Activated CD4-positive, alpha-beta memory T cell treated with anti-CD3 and anti-CD28 coated beads for 36 hours (primary cell): ENCODE measurements around the gene SERPINA4. TPM values are rescaled to one million over a fixed set of nuclear protein-coding genes. Genes with fewer than 3 reads are reported as not detected.

Source experiments
- CTCF ChIA-PET: fragments of 350-600 bp; sonication (Branson Sonifier 250); formaldehyde crosslinking; loops from one replicate; lab custom pipeline; 2021; ENCODE audit warnings: antibody characterized with exemption, inconsistent platforms; lab: Charles Lee
- POLR2A ChIA-PET: fragments of 350-600 bp; sonication (Branson Sonifier 250); formaldehyde crosslinking; loops from one replicate; lab custom pipeline; 2021; ENCODE audit warnings: antibody characterized with exemption; lab: Charles Lee
- DNase-seq: peaks from one replicate; pipeline ENCODE4 v3.0.0-alpha.2; 2020
- H3K27ac Mint-ChIP-seq: one replicate; pipeline ENCODE4 v1.8.0; 2021; ENCODE audit warnings: mixed read lengths
- H3K27me3 Mint-ChIP-seq: one replicate; pipeline ENCODE4 v1.8.0; 2021; ENCODE audit warnings: mixed read lengths
- H3K36me3 Mint-ChIP-seq: one replicate; pipeline ENCODE4 v1.8.0; 2021; ENCODE audit warnings: mixed read lengths
- H3K4me1 Mint-ChIP-seq: one replicate; pipeline ENCODE4 v1.8.0; 2021; ENCODE audit warnings: low read depth, mixed read lengths
- H3K4me3 Mint-ChIP-seq: one replicate; pipeline ENCODE4 v1.8.0; 2021; ENCODE audit warnings: mild to moderate bottlenecking, mixed read lengths
- H3K9me3 Mint-ChIP-seq: one replicate; pipeline ENCODE4 v1.8.0; 2021; ENCODE audit warnings: mixed read lengths
- intact Hi-C: fragments of 100-400 bp; cut with micrococcal nuclease; formaldehyde crosslinking; loops from one replicate; pipeline ENCODE4 v1.15.1; 2023
- total RNA-seq, 2 experiments: library from RNA; stranded (reverse); gene quantifications; one replicate each; pipeline ENCODE4 v1.2.3, GENCODE V29; 2021

Gene SERPINA4
- total RNA-seq, 2 experiments from 2014 or later = not detected

GRCh38 chr14:94545131-94545841 lies 16.0 kb upstream of the SERPINA4 start:
- CTCF ChIA-PET = no interaction called here
- intact Hi-C loops = loop anchor here (5.0 kb wide), 1 partner anchor 113 kb away; no protein-coding TSS in a partner anchor
- POLR2A ChIA-PET = no interaction called here

DNA sequence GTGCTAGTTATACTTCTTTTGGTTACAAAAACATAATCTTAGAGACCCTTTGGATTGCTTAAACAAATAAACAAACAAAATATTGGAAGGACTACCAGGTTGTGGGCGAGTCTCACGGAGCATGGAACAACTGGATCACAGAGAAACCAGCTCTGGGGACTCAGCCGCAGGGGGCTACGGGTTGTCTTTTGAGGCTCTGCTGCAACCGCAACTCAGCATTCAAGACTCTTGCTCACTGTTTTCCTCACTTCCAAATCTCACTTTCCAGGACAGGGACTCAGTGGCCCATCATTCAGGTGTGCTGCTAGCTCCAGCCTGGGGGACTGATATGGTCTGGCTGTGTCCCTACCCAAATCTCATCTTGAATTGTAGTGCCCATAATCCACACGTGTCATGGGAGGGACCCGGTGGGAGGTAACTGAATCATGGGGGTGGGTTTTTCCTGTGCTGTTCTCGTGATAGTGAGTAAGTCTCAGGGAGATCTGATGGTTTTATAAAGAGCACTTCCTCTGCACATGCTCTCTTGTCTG lies 14.0 kb upstream of the SERPINA4 start:
- intact Hi-C loops = loop anchor here (5.0 kb wide), 1 partner anchor 115 kb away; no protein-coding TSS in a partner anchor
- Mint-ChIP-seq H3K27me3 (peaks cover 15% of the 10 kb centered on the region), H3K36me3 (no peaks in the 10 kb centered on the region), H3K27ac (no peak overlapping the region), H3K9me3 (peaks cover 2% of the 10 kb centered on the region), H3K4me3 (no peak overlapping the region), H3K4me1 (no peaks in the 10 kb centered on the region)
- no peak for DNase-seq
- CTCF ChIA-PET = no interaction called here
- POLR2A ChIA-PET = no interaction called here

More at GRCh38 chr14:94545131-94545841, 16.0 kb upstream of the SERPINA4 start:
- no peak overlapping the region for H3K27ac Mint-ChIP-seq
- no peak overlapping the region for H3K4me3 Mint-ChIP-seq
- DNase-seq = peak; percentile 12
- H3K4me1 Mint-ChIP-seq = no peaks in the 10 kb centered on the region
- H3K27me3 Mint-ChIP-seq = peaks cover 13% of the 10 kb centered on the region
- H3K9me3 Mint-ChIP-seq = peaks cover 2% of the 10 kb centered on the region
- no peaks in the 10 kb centered on the region for H3K36me3 Mint-ChIP-seq

DNA sequence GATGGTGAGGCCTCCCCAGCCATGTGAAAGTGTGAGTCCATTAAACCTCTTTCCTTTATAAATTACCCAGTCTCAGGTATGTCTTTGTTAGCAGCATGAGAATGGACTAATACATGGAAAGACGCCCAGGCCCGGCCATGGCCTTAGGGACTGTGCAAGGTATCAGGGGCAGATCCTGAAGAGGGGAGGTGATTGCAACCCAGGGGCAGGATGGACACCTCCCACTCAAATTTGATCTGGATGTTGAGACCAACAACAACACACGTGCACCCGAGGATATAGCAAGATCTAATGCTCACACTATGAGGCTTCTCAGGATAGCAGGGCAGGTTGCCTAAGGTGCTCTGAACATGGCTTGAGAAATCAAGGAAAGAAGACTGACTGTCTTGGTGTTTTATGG lies 13.5 kb upstream of the SERPINA4 start:
- no peak overlapping the region for H3K27ac Mint-ChIP-seq
- H3K4me3 Mint-ChIP-seq = no peak overlapping the region
- DNase-seq = no peak
- H3K9me3 Mint-ChIP-seq = peaks cover 2% of the 10 kb centered on the region
- H3K36me3 Mint-ChIP-seq = no peaks in the 10 kb centered on the region
- intact Hi-C loops = loop anchor here (5.0 kb wide), 1 partner anchor 115 kb away; no protein-coding TSS in a partner anchor
- ChIA-PET CTCF (no interaction called here), POLR2A (no interaction called here)
- peaks cover 16% of the 10 kb centered on the region for H3K27me3 Mint-ChIP-seq
- H3K4me1 Mint-ChIP-seq = no peaks in the 10 kb centered on the region

DNA sequence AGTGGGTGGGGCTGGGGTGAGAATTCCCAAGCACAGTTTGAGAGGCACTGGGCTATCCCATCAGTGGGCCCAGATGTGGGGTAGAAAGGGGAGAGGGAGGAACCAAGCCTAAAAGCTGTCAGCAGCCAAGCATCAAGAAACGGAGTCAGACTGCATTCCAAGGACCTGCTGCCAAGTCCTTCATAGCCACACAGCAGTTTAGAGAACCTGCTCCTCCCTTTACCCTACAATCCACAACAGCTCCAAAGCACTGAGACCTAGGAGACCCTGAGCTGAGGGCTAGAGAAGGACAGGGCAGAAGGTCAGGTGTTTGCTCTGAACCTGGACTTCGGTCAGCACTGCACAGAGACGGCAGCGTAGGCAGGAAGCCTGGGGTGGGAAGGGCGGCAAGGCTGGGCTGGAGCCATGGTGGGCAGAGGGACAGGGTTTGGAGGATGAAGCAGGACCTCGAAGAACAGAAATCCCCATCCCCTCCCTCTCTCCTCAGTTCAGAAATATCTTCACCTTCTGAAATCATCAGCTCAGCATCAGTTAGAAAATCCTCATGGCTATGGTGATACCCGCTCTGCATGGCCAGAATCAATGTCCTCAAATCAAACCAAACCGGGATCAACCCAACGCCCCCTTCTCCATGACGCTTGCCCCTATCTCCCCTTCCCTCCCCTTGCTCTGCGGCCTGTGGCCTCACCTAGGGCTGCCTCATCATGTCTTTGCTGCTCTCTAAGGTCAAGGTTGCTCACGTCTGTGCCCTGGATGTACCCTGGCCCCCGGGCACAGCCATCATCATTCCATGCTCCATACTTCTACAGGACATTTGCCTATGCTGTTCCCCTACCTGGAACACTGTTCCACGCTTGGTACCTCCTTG lies 12.9 kb upstream of the SERPINA4 start:
- DNase-seq = no peak
- peaks cover 18% of the 10 kb centered on the region for H3K27me3 Mint-ChIP-seq
- ChIA-PET CTCF (interaction anchor here (0.6 to 3.3 kb wide), 27 partner anchors 8 to 512 kb away, joined by 3 to 26 read pairs (median 4); partner anchors contain the start of gene SERPINA4), POLR2A (no interaction called here)
- H3K4me3 Mint-ChIP-seq = no peak overlapping the region
- H3K9me3 Mint-ChIP-seq = peaks cover 2% of the 10 kb centered on the region
- intact Hi-C loops = loop anchor here (5.0 kb wide), 1 partner anchor 116 kb away; no protein-coding TSS in a partner anchor
- no peaks in the 10 kb centered on the region for H3K4me1 Mint-ChIP-seq
- no peak overlapping the region for H3K27ac Mint-ChIP-seq
- no peaks in the 10 kb centered on the region for H3K36me3 Mint-ChIP-seq

- no peak overlapping the region for H3K27ac Mint-ChIP-seq
- POLR2A ChIA-PET = no interaction called here
- intact Hi-C loops = loop anchor here (1.0 to 5.0 kb wide), 2 partner anchors 117 to 417 kb away; no protein-coding TSS in a partner anchor
These were observed 11.9 kb upstream of the SERPINA4 start for GRCh38 chr14:94548999-94549985.

GRCh38 chr14:94550041-94550440 lies 11.2 kb upstream of the SERPINA4 start:
- H3K9me3 Mint-ChIP-seq = peaks cover 10% of the 10 kb centered on the region
- no peak overlapping the region for H3K27ac Mint-ChIP-seq
- no peaks in the 10 kb centered on the region for H3K4me1 Mint-ChIP-seq
- no peak overlapping the region for H3K4me3 Mint-ChIP-seq
- peaks cover 21% of the 10 kb centered on the region for H3K27me3 Mint-ChIP-seq
- CTCF ChIA-PET = interaction anchor here (0.7 to 3.3 kb wide), 5 partner anchors 12 to 417 kb away, joined by 3 to 26 read pairs (median 7); partner anchors contain the start of gene SERPINA4
- POLR2A ChIA-PET = no interaction called here
- H3K36me3 Mint-ChIP-seq = no peaks in the 10 kb centered on the region
- no peak for DNase-seq
- intact Hi-C loops = no loop called here

More at GRCh38 chr14:94548999-94549985, 11.9 kb upstream of the SERPINA4 start:
- H3K9me3 Mint-ChIP-seq = peaks cover 3% of the 10 kb centered on the region
- H3K4me1 Mint-ChIP-seq = no peaks in the 10 kb centered on the region
- peaks cover 18% of the 10 kb centered on the region for H3K27me3 Mint-ChIP-seq
- H3K36me3 Mint-ChIP-seq = no peaks in the 10 kb centered on the region
- CTCF ChIA-PET = interaction anchor here (0.5 to 3.3 kb wide), 28 partner anchors 8 to 965 kb away, joined by 3 to 26 read pairs (median 4); partner anchors contain the start of gene SERPINA4
- no peak overlapping the region for H3K4me3 Mint-ChIP-seq
- peak; percentile 74 for DNase-seq

DNA sequence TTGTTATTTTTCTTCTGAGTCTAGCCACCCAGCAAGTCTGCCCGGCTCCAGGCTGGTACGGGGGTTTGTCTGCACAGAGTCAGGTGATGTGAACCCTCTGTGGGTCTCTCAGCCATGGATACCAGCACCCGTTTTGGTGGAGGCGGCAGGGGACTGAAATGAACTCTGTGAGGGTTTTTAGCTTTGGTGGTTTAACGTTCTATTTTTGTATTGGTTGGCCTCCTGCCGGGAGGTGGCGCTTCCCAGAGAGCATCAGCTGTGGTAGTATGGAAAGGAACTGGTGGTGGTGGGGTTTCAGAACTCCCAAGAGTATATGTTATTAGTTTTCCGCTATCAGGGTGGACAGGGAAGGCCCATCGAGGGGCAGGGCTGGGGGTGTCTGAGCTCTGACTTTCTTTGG lies 5.3 kb upstream of the SERPINA4 start:
- ChIA-PET POLR2A (no interaction called here), CTCF (no interaction called here)
- H3K36me3 Mint-ChIP-seq = no peaks in the 10 kb centered on the region
- no peak for DNase-seq
- no peak overlapping the region for H3K4me3 Mint-ChIP-seq
- no peaks in the 10 kb centered on the region for H3K4me1 Mint-ChIP-seq
- intact Hi-C loops = no loop called here
- H3K27me3 Mint-ChIP-seq = peaks cover 15% of the 10 kb centered on the region
- H3K9me3 Mint-ChIP-seq = peaks cover 11% of the 10 kb centered on the region
- no peak overlapping the region for H3K27ac Mint-ChIP-seq

DNA sequence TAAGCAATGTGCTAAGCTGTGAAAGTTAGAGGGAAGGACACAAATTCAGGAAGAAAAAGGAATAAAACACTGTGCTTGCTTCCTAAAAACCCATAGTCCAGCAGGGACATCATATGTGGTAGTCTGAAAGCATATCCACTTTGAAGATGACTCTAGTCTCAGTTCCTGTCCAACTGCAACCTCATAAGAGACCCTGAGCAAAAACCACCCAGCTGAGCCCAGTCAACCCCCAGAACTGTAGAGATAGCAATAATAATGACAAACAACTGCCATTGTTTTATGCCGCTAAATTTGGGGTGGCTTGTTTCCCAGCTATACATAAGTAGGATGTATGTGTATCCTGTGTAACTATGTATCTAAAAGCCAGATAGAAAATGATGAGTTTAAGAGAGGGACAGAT lies 3.9 kb upstream of the SERPINA4 start:
- Mint-ChIP-seq H3K4me1 (no peaks in the 10 kb centered on the region), H3K9me3 (peaks cover 11% of the 10 kb centered on the region), H3K36me3 (no peaks in the 10 kb centered on the region), H3K27ac (no peak overlapping the region), H3K27me3 (peaks cover 15% of the 10 kb centered on the region), H3K4me3 (no peak overlapping the region)
- ChIA-PET POLR2A (no interaction called here), CTCF (interaction anchor here (1.7 kb wide), 1 partner anchor 9 kb away, joined by 6 read pairs; no protein-coding TSS in a partner anchor)
- intact Hi-C loops = no loop called here
- no peak for DNase-seq

DNA sequence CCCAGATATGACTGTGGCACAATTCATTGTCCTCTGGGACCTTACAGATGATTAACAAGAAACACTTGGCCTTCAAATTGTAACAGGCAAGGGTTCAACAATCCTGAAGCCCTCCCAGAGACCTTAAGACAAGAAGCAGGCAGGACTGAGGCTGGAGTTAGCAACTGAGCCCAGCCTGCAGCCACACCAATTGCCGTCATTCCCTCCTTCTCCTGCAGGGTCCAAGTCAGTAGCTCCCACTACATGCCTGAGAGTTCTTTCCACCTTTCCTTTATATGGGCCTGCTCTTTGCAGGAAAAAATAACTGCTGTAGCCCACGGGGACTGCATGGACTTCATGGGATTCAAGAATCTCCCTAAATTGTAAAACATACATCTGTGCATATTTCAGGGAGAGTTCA lies 2.4 kb upstream of the SERPINA4 start:
- Mint-ChIP-seq H3K36me3 (no peaks in the 10 kb centered on the region), H3K9me3 (peaks cover 11% of the 10 kb centered on the region), H3K4me1 (no peaks in the 10 kb centered on the region), H3K27me3 (peaks cover 12% of the 10 kb centered on the region), H3K27ac (no peak overlapping the region), H3K4me3 (no peak overlapping the region)
- DNase-seq = no peak
- intact Hi-C loops = no loop called here
- ChIA-PET POLR2A (no interaction called here), CTCF (no interaction called here)

DNA sequence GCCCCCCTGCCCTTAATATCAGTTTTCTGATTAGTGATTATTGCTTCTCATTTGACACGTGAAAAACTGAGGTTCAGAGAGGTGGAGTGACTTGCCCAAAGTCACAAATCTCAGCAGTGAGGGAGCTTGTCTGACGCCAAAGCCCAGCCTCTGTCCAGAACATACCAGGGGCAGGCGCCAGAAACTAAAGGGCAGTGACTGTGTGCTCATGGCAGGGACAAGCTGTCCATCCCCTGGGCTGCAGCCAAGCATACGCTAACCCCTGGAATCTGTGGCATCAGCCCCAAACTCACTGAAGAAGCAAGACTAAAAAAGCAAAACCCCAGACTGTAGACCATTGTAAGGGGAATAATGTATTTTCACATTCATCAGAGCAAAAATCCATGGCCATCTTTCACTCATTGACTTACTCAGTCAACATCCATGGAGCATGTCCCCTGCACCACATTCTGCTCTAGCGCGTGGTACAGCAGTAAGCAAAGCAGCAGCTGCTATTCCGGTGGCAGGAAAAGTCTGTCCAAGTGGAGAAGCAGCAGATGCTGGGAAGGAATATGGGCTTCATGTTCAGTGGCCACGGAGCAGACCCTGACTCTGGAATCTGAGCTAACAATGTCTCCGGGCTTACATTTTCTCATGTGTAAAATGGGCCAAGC lies 1.5 kb upstream of the SERPINA4 start:
- Mint-ChIP-seq H3K4me3 (no peak overlapping the region), H3K27me3 (peaks cover 12% of the 10 kb centered on the region), H3K4me1 (no peaks in the 10 kb centered on the region), H3K36me3 (no peaks in the 10 kb centered on the region), H3K9me3 (peaks cover 7% of the 10 kb centered on the region), H3K27ac (no peak overlapping the region)
- CTCF ChIA-PET = interaction anchor here (0.9 to 1.0 kb wide), 2 partner anchors 11 to 14 kb away, joined by 3 to 4 read pairs; no protein-coding TSS in a partner anchor
- intact Hi-C loops = no loop called here
- no peak for DNase-seq
- POLR2A ChIA-PET = no interaction called here
